ENCODE measurements around the gene JPH3.

GRCh38 chr16:87626401-87626800, 24.1 kb downstream of the JPH3 start:
- TF ChIP-seq CTCF (optimal IDR thresholded peaks at IDR 0.05 in 1 of 3, IDR thresholded peaks at IDR 0.05 in 1 of 3, conservative IDR thresholded peaks at IDR 0.05 in 1 of 3; ENCODE audit: extremely low read depth in 1 of 3, insufficient read depth in 2 of 3, low read length in 3 of 3) (no peak), EZH2 (IDR thresholded peaks at IDR 0.05; ENCODE audit: low read length) (no peak)
